ENCODE measurements around the gene TMEM203. TPM values are rescaled to one million over a fixed set of nuclear protein-coding genes. Genes with fewer than 3 reads are reported as not detected.

The TMEM203 gene
- total and polyA plus RNA-seq, 2 of the 13 experiments (the other 11 are each of a cell fraction or from before 2014, with no cell fraction given), result 23.4 to 36.7 TPM

DNA sequence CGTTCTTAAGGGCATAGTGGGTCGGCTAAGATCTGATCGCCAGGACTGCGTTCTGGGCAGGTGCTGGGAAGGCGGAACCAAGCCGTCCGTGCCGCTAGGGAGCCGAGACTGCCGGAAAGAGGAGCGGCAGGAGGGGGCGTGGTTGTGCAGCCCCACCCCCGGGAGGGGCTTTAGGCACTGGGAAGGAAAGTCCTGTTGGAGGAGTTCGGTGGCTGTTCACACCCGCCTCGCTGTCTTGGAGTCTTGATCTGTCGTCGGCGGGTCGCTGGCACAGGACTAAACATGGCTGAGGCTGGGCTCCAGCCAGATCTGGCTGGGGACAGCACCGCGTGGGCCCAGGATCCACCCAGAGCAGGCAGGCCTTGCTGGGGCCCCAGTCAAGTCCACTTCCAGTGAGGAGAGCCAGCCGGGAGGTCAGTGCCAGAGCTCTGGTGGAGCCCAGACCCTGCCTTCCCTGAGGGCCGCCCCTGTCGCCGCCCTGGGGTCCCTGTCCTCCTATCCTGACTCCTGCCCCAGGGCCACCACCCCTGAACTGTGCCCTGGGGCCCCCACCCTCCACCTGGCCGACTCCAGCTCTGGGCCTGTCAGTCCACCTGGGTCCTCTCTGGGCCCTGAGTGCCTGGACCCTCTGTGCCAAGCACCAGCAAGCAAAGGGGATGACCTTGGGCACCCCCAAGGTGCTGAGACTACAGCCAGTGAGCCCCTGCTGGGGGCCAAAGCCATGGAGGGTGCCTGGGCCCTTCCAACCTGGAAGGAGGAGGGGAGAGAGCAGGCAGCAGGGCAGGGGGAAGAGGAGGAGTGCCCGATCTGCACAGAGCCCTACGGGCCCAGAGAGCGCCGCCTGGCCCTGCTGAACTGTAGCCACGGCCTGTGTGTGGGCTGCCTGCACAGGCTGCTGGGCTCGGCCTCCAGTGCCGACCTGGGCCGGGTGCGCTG lies 12.1 kb upstream of the TMEM203 start (continued):
- TF ChIP-seq, protein P1, sequence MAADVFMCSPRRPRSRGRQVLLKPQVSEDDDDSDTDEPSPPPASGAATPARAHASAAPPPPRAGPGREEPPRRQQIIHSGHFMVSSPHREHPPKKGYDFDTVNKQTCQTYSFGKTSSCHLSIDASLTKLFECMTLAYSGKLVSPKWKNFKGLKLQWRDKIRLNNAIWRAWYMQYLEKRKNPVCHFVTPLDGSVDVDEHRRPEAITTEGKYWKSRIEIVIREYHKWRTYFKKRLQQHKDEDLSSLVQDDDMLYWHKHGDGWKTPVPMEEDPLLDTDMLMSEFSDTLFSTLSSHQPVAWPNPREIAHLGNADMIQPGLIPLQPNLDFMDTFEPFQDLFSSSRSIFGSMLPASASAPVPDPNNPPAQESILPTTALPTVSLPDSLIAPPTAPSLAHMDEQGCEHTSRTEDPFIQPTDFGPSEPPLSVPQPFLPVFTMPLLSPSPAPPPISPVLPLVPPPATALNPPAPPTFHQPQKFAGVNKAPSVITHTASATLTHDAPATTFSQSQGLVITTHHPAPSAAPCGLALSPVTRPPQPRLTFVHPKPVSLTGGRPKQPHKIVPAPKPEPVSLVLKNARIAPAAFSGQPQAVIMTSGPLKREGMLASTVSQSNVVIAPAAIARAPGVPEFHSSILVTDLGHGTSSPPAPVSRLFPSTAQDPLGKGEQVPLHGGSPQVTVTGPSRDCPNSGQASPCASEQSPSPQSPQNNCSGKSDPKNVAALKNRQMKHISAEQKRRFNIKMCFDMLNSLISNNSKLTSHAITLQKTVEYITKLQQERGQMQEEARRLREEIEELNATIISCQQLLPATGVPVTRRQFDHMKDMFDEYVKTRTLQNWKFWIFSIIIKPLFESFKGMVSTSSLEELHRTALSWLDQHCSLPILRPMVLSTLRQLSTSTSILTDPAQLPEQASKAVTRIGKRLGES (CRISPR knock-in tag; IDR thresholded peaks at IDR 0.05; ENCODE audit: borderline replicate concordance), result no peak
- TF ChIP-seq ZBTB40 (IDR thresholded peaks at IDR 0.05) (no peak), ZBTB40 (CRISPR knock-in tag; IDR thresholded peaks at IDR 0.05) (0 out of 2 replicates have a peak, but pooled peaks have one; percentile 12), SMAD3 (CRISPR knock-in tag; IDR thresholded peaks at IDR 0.05) (no peak), ATF5 (CRISPR knock-in tag; IDR thresholded peaks at IDR 0.05; ENCODE audit: low read depth) (no peak), ZNF605 (CRISPR knock-in tag; IDR thresholded peaks at IDR 0.05) (no peak), FOXA1 (IDR thresholded peaks at IDR 0.05) (no peak), FOXA1 (CRISPR knock-in tag; IDR thresholded peaks at IDR 0.05) (no peak), TFE3 (CRISPR knock-in tag; IDR thresholded peaks at IDR 0.05) (0 out of 2 replicates have a peak, but pooled peaks have one; percentile 20), SAP130 (CRISPR knock-in tag; IDR thresholded peaks at IDR 0.05; ENCODE audit: low read depth) (peak; percentile 89), NR2F2 (IDR thresholded peaks at IDR 0.05; ENCODE audit: borderline replicate concordance, low read depth) (no peak), SMARCC2 (IDR thresholded peaks at IDR 0.05) (no peak), ZFP37 (CRISPR knock-in tag; IDR thresholded peaks at IDR 0.05; ENCODE audit: borderline replicate concordance) (no peak), ZNF24 (IDR thresholded peaks at IDR 0.05) (no peak), ZNF468 (CRISPR knock-in tag; IDR thresholded peaks at IDR 0.05) (no peak), ZNF563 (CRISPR knock-in tag; IDR thresholded peaks at IDR 0.05) (no peak; the same call in 1 of the 2 replicates)
